ENCODE data around the gene REXO1. TPM values are rescaled to one million over a fixed set of nuclear protein-coding genes. Genes with fewer than 3 reads are reported as not detected.

Gene REXO1
- polyA plus RNA-seq, 2 of the 4 experiments (the other 2 are of a cell fraction): 5.6 to 13.8 TPM

GRCh38 chr19:1783354-1783753 is 64.9 kb downstream of the REXO1 start (continued):
- TF ChIP-seq HOXB5 (CRISPR knock-in tag; IDR thresholded peaks at IDR 0.05): no peak

DNA sequence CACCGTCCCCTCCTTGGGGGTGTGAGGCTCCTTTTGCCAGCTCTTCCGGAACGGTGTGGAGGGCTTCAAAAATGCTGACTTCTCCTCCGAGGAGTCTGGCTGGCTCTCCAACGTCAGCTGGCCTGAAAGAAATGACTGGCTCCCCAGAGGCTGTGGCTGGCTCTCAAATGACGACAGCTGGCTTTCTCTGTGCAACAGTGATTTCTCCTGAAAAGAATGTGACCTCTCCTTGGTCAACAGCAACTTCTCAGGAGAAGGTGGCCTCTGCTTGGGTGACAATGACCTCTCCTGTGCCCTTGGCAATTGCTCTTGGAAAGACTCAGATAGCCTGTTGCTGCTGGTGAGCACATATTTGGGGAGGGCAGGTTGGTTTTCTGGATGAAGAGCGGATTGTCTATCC is 65.8 kb downstream of the REXO1 start:
- H3K4me2 ChIP-seq: no peak overlapping the region
- DNase-seq (ENCODE audit: low read depth in 1 of 2, low spot score in 1 of 2) (no peak), FAIRE-seq (no peak), ATAC-seq (no peak)
- no peaks in the 10 kb centered on the region for H3K4me1 ChIP-seq
- H3K27ac ChIP-seq: no peak overlapping the region
- POLR2A ChIA-PET: no interaction called here
- H3K4me3 ChIP-seq: no peak overlapping the region
- H3K9me3 ChIP-seq: peaks cover 9% of the 10 kb centered on the region
- CTCF ChIA-PET: interaction anchor here (0.5 to 9.1 kb wide), 12 partner anchors 12 to 171 kb away, joined by 3 to 90 read pairs (median 6); no protein-coding TSS in a partner anchor
- 58% methylated on average over 6 of the region's 7 CpGs for WGBS (ENCODE audit: missing lambda C conversion rate)
- TF ChIP-seq PHF8 (IDR thresholded peaks at IDR 0.05; ENCODE audit: borderline replicate concordance, low read depth) (no peak), FOXS1 (CRISPR knock-in tag; IDR thresholded peaks at IDR 0.05) (no peak), SREBF2 (IDR thresholded peaks at IDR 0.05) (no peak), MYC (IDR thresholded peaks at IDR 0.05; ENCODE audit: borderline replicate concordance, low read length) (no peak), TFCP2L1 (CRISPR knock-in tag; IDR thresholded peaks at IDR 0.05) (no peak), RFX5 (IDR thresholded peaks at IDR 0.05) (no peak), CHD2 (IDR thresholded peaks at IDR 0.05; ENCODE audit: low read length, partially characterized antibody) (no peak), HDAC2 (IDR thresholded peaks at IDR 0.05) (no peak), RAD21 (conservative IDR thresholded peaks at IDR 0.05 in 1 of 2, IDR thresholded peaks at IDR 0.05 in 1 of 2) (no peak), HES2 (IDR thresholded peaks at IDR 0.05) (no peak), HOXB5 (CRISPR knock-in tag; IDR thresholded peaks at IDR 0.05) (no peak), FOSB (CRISPR knock-in tag; IDR thresholded peaks at IDR 0.05) (no peak), SMC3 (IDR thresholded peaks at IDR 0.05) (no peak), KDM5A (IDR thresholded peaks at IDR 0.05) (no peak), POLR2AphosphoS2 (conservative IDR thresholded peaks at IDR 0.05; ENCODE audit: low read length) (no peak), HOXA7 (CRISPR knock-in tag; IDR thresholded peaks at IDR 0.05) (no peak)
- TF ChIP-seq, protein P1, sequence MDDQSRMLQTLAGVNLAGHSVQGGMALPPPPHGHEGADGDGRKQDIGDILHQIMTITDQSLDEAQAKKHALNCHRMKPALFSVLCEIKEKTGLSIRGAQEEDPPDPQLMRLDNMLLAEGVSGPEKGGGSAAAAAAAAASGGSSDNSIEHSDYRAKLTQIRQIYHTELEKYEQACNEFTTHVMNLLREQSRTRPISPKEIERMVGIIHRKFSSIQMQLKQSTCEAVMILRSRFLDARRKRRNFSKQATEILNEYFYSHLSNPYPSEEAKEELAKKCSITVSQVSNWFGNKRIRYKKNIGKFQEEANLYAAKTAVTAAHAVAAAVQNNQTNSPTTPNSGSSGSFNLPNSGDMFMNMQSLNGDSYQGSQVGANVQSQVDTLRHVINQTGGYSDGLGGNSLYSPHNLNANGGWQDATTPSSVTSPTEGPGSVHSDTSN (IDR thresholded peaks at IDR 0.05): no peak
- TF ChIP-seq, protein P2, sequence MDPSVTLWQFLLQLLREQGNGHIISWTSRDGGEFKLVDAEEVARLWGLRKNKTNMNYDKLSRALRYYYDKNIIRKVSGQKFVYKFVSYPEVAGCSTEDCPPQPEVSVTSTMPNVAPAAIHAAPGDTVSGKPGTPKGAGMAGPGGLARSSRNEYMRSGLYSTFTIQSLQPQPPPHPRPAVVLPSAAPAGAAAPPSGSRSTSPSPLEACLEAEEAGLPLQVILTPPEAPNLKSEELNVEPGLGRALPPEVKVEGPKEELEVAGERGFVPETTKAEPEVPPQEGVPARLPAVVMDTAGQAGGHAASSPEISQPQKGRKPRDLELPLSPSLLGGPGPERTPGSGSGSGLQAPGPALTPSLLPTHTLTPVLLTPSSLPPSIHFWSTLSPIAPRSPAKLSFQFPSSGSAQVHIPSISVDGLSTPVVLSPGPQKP (IDR thresholded peaks at IDR 0.05; ENCODE audit: low read depth, low read length): no peak

- POLR2A ChIA-PET: no interaction called here
- Histone ChIP-seq H3K4me3 (no peak overlapping the region), H3K4me2 (no peak overlapping the region), H3K4me1 (no peaks in the 10 kb centered on the region), H3K9me3 (peaks cover 11% of the 10 kb centered on the region), H3K27ac (no peak overlapping the region)
- no peak for TF ChIP-seq ATOH8 (CRISPR knock-in tag; IDR thresholded peaks at IDR 0.05; ENCODE audit: low read depth)
- CTCF ChIA-PET: interaction anchor here (0.7 to 9.1 kb wide), 8 partner anchors 8 to 108 kb away, joined by 3 to 90 read pairs (median 6); no protein-coding TSS in a partner anchor
- FAIRE-seq (no peak), DNase-seq (ENCODE audit: low read depth in 1 of 2, low spot score in 1 of 2) (peak in 1 of 2 experiments; percentile 53), ATAC-seq (peak; percentile 66 to 78; a peak in 5 of 6 replicates)
- WGBS (ENCODE audit: missing lambda C conversion rate): 35% methylated on average over 11 of the region's 14 CpGs
Measured at GRCh38 chr19:1780272-1780958, 67.9 kb downstream of the REXO1 start.

Measured in A549 (cell line).